Bronchial epithelial cell (primary cell): ENCODE measurements around the gene PCDHGC4. TPM values are rescaled to one million over a fixed set of nuclear protein-coding genes. Genes with fewer than 3 reads are reported as not detected.
A peak's percentile ranks its signal among the peaks of the same experiment; 100 is the strongest.

Source experiments
- DNase-seq: peaks from one replicate; pipeline ENCODE4 v3.0.0-alpha.2; 2010; ENCODE audit warnings: low read depth
- FAIRE-seq: peaks from 2 replicates; lab custom pipeline; 2011; peaks lifted over from hg19 to GRCh38; lab: Jason Lieb, UNC
- H3K27me3 ChIP-seq: 2 replicates; pipeline ENCODE4 v1.5.1; 2011; ENCODE audit warnings: low read length; ENCODE audit not compliant: control insufficient read depth, insufficient read depth
- H3K36me3 ChIP-seq: 2 replicates; pipeline ENCODE4 v1.5.1; 2011; ENCODE audit warnings: low read length; ENCODE audit not compliant: control insufficient read depth, insufficient read depth
- H3K4me3 ChIP-seq: 2 replicates; pipeline ENCODE4 v1.5.1; 2011; ENCODE audit warnings: mild to moderate bottlenecking, low read depth, low read length, control low read depth
- total RNA-seq: library from RNA; depleted of rRNA; stranded (reverse); fragments of >200 nt; gene quantifications from 2 replicates; pipeline ENCODE4 v1.2.1, GENCODE V29; 2014
- TF ChIP-seq, protein P1 (sequence below): IDR thresholded peaks from 2 replicates; pipeline ENCODE4 v1.5.1; 2011; ENCODE audit warnings: mild to moderate bottlenecking, moderate library complexity, low read length, control low read depth, inconsistent platforms; ENCODE audit not compliant: insufficient read depth, severe bottlenecking

The PCDHGC4 gene
- total RNA-seq, 1 donor from 2014 or later, result 0.53 TPM

DNA sequence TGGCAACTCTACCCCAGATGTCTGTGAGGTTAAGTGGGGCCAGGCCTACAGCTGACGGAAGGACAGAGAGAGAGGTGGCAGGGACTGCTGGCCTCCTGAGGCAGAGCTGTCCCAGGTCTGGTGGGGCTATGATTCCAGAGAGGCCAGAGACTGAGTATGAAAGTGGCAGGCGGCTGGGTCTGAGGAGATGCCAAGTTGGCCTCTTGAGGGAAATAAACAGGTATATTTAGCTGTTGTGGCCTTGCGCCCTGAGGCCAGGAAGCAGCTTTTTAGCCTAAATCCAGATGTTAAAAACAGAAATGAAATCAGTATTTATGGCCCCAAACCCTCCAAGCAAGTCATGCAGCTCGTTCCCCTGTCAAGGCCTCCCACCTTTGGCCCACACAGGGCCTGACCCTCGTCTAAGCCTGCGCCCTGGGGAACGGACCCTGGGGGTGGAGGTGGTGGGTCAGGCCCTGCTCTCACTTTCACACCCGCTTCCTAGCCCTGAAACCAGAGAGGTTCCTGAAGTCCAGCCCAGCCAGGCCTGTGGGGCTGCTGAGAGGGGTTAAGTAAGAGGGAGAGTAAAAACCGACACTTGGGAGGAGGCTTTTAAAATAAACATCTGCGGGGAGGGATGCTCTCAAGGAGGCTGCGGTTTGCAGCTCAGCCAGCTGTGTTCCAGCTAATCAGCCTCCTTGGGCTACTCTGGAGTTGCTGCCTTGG lies 22.7 kb downstream of the PCDHGC4 start:
- FAIRE-seq (no peak), DNase-seq (no peak)
- H3K4me3 ChIP-seq, result no peak overlapping the region
- TF ChIP-seq, protein P1, sequence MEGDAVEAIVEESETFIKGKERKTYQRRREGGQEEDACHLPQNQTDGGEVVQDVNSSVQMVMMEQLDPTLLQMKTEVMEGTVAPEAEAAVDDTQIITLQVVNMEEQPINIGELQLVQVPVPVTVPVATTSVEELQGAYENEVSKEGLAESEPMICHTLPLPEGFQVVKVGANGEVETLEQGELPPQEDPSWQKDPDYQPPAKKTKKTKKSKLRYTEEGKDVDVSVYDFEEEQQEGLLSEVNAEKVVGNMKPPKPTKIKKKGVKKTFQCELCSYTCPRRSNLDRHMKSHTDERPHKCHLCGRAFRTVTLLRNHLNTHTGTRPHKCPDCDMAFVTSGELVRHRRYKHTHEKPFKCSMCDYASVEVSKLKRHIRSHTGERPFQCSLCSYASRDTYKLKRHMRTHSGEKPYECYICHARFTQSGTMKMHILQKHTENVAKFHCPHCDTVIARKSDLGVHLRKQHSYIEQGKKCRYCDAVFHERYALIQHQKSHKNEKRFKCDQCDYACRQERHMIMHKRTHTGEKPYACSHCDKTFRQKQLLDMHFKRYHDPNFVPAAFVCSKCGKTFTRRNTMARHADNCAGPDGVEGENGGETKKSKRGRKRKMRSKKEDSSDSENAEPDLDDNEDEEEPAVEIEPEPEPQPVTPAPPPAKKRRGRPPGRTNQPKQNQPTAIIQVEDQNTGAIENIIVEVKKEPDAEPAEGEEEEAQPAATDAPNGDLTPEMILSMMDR, result no peak
- peaks cover 5% of the 10 kb centered on the region for H3K36me3 ChIP-seq
- H3K27me3 ChIP-seq, result no peaks in the 10 kb centered on the region

DNA sequence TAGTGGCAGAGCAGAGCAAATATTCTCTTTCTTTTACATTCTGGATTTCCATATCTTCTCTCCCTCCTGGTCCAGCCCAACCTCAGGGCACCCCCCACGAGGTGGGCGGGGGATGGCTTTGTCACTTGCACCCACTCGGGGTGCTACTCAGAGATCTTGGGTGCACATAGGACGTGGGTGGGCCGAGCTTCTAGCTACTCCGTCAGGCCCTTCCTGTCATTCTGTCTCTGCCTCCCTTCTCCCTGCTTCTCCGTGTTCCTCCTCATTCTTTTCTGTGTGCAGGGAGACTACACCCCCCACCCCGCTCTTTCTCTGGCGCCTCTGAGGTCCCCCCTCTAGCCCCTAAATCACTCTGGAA lies 23.6 kb downstream of the PCDHGC4 start:
- Histone ChIP-seq H3K36me3 (peaks cover 5% of the 10 kb centered on the region), H3K27me3 (no peaks in the 10 kb centered on the region), H3K4me3 (peak overlapping the region; percentile 27)
- DNase-seq, result no peak
- FAIRE-seq, result no peak
- TF ChIP-seq, protein P1, result no peak

DNA sequence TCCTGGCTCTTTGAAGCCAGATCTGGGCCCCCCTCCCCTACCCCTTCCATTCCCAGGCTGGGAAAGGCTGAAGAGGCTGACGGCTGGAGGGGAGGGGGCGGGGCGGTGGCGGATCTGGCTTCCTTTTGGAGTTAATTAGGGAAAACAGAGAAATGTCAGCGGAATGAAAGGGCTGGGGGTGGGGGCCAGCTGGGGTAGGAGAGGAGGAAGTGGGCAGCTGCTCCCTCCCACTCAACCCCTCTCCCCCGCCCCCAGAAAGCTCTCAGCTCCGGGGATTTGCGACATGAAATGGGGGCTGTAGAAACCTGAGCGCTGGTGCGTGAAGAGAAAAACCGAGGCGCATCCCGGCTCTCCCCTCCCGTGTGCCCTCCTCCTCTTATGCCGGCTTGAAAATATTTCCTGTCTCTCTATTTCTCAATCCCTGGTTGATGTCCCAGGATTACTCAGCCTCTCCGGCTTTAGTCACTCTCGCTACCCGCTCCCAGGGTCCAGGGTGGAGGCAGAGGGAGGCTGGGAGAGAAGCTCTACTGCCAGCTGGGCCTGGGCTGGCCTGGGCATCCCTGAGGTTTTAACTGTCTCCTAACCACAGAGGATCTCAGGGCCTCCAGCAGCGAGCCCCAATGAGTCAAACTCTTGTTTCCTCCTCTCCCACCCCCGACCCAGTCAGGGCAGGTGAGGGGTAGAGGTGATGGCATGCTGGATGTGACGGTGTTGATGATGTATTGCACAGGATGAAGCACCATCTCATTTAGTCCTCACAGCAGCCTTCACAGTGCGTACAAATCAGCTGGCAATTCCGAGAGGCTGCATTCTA lies 24.2 kb downstream of the PCDHGC4 start:
- TF ChIP-seq, protein P1, result no peak
- DNase-seq, result peak; percentile 93
- peak overlapping the region; percentile 27 for H3K4me3 ChIP-seq
- FAIRE-seq, result no peak
- no peaks in the 10 kb centered on the region for H3K27me3 ChIP-seq
- H3K36me3 ChIP-seq, result peaks cover 5% of the 10 kb centered on the region

DNA sequence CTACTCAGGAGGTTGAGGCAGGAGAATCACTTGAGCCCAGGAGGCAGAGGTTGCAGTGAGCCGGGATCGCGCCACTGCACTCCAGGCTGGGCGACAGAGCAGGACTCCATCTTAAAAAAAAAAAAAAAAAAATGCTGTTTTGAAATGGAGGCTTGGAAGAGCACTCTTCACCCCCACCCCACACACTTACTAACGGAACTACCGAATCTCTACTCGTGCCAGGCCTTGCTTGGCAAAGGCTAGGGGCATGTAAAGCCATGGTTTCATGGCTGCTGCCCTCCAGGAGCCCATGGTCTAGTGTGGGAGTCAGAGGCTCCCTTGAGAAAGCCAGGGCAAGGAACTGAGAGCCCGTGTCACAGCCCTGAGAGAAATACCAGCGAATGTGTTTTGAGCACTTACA lies 25.3 kb downstream of the PCDHGC4 start:
- Histone ChIP-seq H3K27me3 (no peaks in the 10 kb centered on the region), H3K4me3 (no peak overlapping the region), H3K36me3 (peaks cover 5% of the 10 kb centered on the region)
- FAIRE-seq, result no peak
- DNase-seq, result no peak
- TF ChIP-seq, protein P1, result no peak

DNA sequence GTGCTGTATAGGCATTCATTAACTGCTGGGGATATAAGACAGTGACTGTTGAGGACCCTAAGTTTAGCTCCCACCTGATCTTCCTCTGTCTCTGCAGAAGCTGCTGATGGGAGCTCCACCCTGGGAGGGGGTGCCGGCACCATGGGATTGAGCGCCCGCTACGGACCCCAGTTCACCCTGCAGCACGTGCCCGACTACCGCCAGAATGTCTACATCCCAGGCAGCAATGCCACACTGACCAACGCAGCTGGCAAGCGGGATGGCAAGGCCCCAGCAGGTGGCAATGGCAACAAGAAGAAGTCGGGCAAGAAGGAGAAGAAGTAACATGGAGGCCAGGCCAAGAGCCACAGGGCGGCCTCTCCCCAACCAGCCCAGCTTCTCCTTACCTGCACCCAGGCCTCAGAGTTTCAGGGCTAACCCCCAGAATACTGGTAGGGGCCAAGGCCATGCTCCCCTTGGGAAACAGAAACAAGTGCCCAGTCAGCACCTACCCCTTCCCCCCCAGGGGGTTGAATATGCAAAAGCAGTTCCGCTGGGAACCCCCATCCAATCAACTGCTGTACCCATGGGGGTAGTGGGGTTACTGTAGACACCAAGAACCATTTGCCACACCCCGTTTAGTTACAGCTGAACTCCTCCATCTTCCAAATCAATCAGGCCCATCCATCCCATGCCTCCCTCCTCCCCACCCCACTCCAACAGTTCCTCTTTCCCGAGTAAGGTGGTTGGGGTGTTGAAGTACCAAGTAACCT lies 26.2 kb downstream of the PCDHGC4 start:
- Histone ChIP-seq H3K4me3 (no peak overlapping the region), H3K36me3 (peaks cover 7% of the 10 kb centered on the region), H3K27me3 (no peaks in the 10 kb centered on the region)
- FAIRE-seq (peak; percentile 23), DNase-seq (no peak)
- TF ChIP-seq, protein P1, result no peak
